MM.1S (cell line): ENCODE data around the gene ACSM5.

Experiments
- DNase-seq: peaks from one replicate; pipeline ENCODE4 v3.0.0-alpha.2; 2015
- H2AFZ ChIP-seq: fragments of 300-600 bp; sonication (generic); 2 replicates; pipeline ENCODE4 v1.6.0; 2016; ENCODE audit warnings: antibody characterized with exemption, low read length
- H3F3A ChIP-seq: fragments of 300-600 bp; sonication (generic); 2 replicates; pipeline ENCODE4 v1.6.1; 2016; ENCODE audit warnings: mild to moderate bottlenecking, antibody characterized with exemption, low read length, moderate library complexity, mixed read lengths; ENCODE audit not compliant: insufficient read depth
- H3K27ac ChIP-seq: fragments of 300-600 bp; sonication (generic); 2 replicates; pipeline ENCODE4 v1.5.1; 2016; ENCODE audit warnings: mild to moderate bottlenecking, low read length
- H3K27me3 ChIP-seq: fragments of 300-600 bp; sonication (generic); replicated peaks from 2 replicates; pipeline ENCODE4 v1.6.0; 2016; ENCODE audit warnings: low read length; ENCODE audit not compliant: insufficient read depth
- H3K36me3 ChIP-seq: fragments of 300-600 bp; sonication (generic); replicated peaks from 2 replicates; pipeline ENCODE4 v1.6.1; 2016; ENCODE audit warnings: mild to moderate bottlenecking, low read length, mixed read lengths; ENCODE audit not compliant: insufficient read depth
- H3K4me1 ChIP-seq: fragments of 300-600 bp; sonication (generic); 2 replicates; pipeline ENCODE4 v1.6.1; 2016; ENCODE audit warnings: low read length, mixed read lengths
- H3K4me2 ChIP-seq: fragments of 300-600 bp; sonication (generic); 2 replicates; pipeline ENCODE4 v1.6.0; 2016; ENCODE audit warnings: low read depth, low read length
- H3K4me3 ChIP-seq: fragments of 300-600 bp; sonication (generic); 2 replicates; pipeline ENCODE4 v1.5.1; 2016; ENCODE audit warnings: low read length, mixed read lengths
- H3K79me2 ChIP-seq: fragments of 300-600 bp; sonication (generic); 2 replicates; pipeline ENCODE4 v1.6.1; 2016; ENCODE audit warnings: mixed run types, low read length, mixed read lengths
- H3K9ac ChIP-seq: fragments of 300-600 bp; sonication (generic); 2 replicates; pipeline ENCODE4 v1.6.1; 2016; ENCODE audit warnings: low read length, mixed read lengths
- H3K9me2 ChIP-seq: fragments of 300-600 bp; sonication (generic); replicated peaks from 2 replicates; pipeline ENCODE4 v1.6.1; 2016; ENCODE audit warnings: mild to moderate bottlenecking, low read length, mixed read lengths; ENCODE audit not compliant: insufficient read depth
- H3K9me3 ChIP-seq: fragments of 300-600 bp; sonication (generic); replicated peaks from 2 replicates; pipeline ENCODE4 v1.6.1; 2016; ENCODE audit warnings: mild to moderate bottlenecking, low read length, mixed read lengths; ENCODE audit not compliant: insufficient read depth
- H4K20me1 ChIP-seq: fragments of 300-600 bp; sonication (generic); 2 replicates; pipeline ENCODE4 v1.6.1; 2016; ENCODE audit warnings: mild to moderate bottlenecking, low read length, moderate library complexity, mixed read lengths; ENCODE audit not compliant: insufficient read depth
- CTCF ChIP-seq: fragments of 300-600 bp; sonication (generic); IDR thresholded peaks from 2 replicates; pipeline ENCODE4 v1.5.1; 2016; ENCODE audit warnings: antibody characterized with exemption, low read length, mixed read lengths
- EZH2 ChIP-seq: fragments of 300-600 bp; sonication (generic); optimal IDR thresholded peaks from 2 replicates; pipeline ENCODE3; 2017; ENCODE audit warnings: low read depth, mild to moderate bottlenecking, antibody characterized with exemption, low read length, mixed read lengths
- EZH2phosphoT487 ChIP-seq: fragments of 300-600 bp; sonication (generic); IDR thresholded peaks from 2 replicates; pipeline ENCODE4 v1.6.1; 2018; ENCODE audit warnings: antibody characterized with exemption, low read length

Gene ACSM5

GRCh38 chr16:20484726-20485125, 75.4 kb downstream of the ACSM5 start:
- Histone ChIP-seq H3K36me3 (no peaks in the 10 kb centered on the region), H3K27ac (no peak overlapping the region), H3F3A (no peaks in the 10 kb centered on the region), H3K27me3 (no peaks in the 10 kb centered on the region), H3K4me3 (no peak overlapping the region), H3K9ac (no peak overlapping the region), H3K4me2 (no peak overlapping the region), H3K9me3 (no peaks in the 10 kb centered on the region), H3K4me1 (no peaks in the 10 kb centered on the region), H2AFZ (no peak overlapping the region), H3K9me2 (no peaks in the 10 kb centered on the region), H3K79me2 (no peaks in the 10 kb centered on the region), H4K20me1 (no peaks in the 10 kb centered on the region)
- DNase-seq: no peak
- TF ChIP-seq CTCF: no peak
- TF ChIP-seq EZH2phosphoT487: no peak
- no peak for TF ChIP-seq EZH2

GRCh38 chr16:20485408-20485807, 76.1 kb downstream of the ACSM5 start:
- H3K27me3 ChIP-seq: no peaks in the 10 kb centered on the region
- H3K4me3 ChIP-seq: no peak overlapping the region
- no peaks in the 10 kb centered on the region for H3K4me1 ChIP-seq
- no peaks in the 10 kb centered on the region for H4K20me1 ChIP-seq
- no peak overlapping the region for H2AFZ ChIP-seq
- no peak overlapping the region for H3K4me2 ChIP-seq
- H3K79me2 ChIP-seq: no peaks in the 10 kb centered on the region
- H3K9me2 ChIP-seq: no peaks in the 10 kb centered on the region
- H3K36me3 ChIP-seq: no peaks in the 10 kb centered on the region
- no peak for DNase-seq
- no peak for TF ChIP-seq CTCF
- TF ChIP-seq EZH2: no peak
- no peak for TF ChIP-seq EZH2phosphoT487
- H3K27ac ChIP-seq: no peak overlapping the region
- H3K9ac ChIP-seq: no peak overlapping the region
- no peaks in the 10 kb centered on the region for H3F3A ChIP-seq
- H3K9me3 ChIP-seq: no peaks in the 10 kb centered on the region
